Ishikawa (cell line): ENCODE results near the gene RPL38.

Experiments used
- CEBPB ChIP-seq: IDR thresholded peaks from 2 replicates; pipeline ENCODE4 v1.6.1; 2012
- CREB1 ChIP-seq: IDR thresholded peaks from 2 replicates; pipeline ENCODE4 v1.6.1; 2012; ENCODE audit warnings: low read depth
- EP300 ChIP-seq: IDR thresholded peaks from 2 replicates; pipeline ENCODE4 v1.6.1; 2012; ENCODE audit warnings: borderline replicate concordance
- NFIC ChIP-seq: IDR thresholded peaks from 2 replicates; pipeline ENCODE4 v1.6.1; 2012
- RAD21 ChIP-seq: IDR thresholded peaks from 2 replicates; pipeline ENCODE4 v1.6.1; 2012; ENCODE audit warnings: low read depth
- TAF1 ChIP-seq: IDR thresholded peaks from 2 replicates; pipeline ENCODE4 v1.6.1; 2012; ENCODE audit warnings: low read depth, mild to moderate bottlenecking
- TCF12 ChIP-seq: IDR thresholded peaks from 2 replicates; pipeline ENCODE4 v1.6.1; 2012; ENCODE audit warnings: low read depth
- TEAD4 ChIP-seq: IDR thresholded peaks from 2 replicates; pipeline ENCODE4 v1.6.1; 2012
- YY1 ChIP-seq: IDR thresholded peaks from 2 replicates; pipeline ENCODE4 v1.6.1; 2012; ENCODE audit warnings: low read depth
- ZBTB7A ChIP-seq: IDR thresholded peaks from 2 replicates; pipeline ENCODE4 v1.6.1; 2012; ENCODE audit warnings: low read depth
- TF ChIP-seq, protein P1 (sequence below): IDR thresholded peaks from 2 replicates; pipeline ENCODE4 v1.6.1; 2012; ENCODE audit warnings: low read depth, mild to moderate bottlenecking
- TF ChIP-seq, protein P2 (sequence below): IDR thresholded peaks from 2 replicates; pipeline ENCODE4 v1.6.1; 2012

DNA sequence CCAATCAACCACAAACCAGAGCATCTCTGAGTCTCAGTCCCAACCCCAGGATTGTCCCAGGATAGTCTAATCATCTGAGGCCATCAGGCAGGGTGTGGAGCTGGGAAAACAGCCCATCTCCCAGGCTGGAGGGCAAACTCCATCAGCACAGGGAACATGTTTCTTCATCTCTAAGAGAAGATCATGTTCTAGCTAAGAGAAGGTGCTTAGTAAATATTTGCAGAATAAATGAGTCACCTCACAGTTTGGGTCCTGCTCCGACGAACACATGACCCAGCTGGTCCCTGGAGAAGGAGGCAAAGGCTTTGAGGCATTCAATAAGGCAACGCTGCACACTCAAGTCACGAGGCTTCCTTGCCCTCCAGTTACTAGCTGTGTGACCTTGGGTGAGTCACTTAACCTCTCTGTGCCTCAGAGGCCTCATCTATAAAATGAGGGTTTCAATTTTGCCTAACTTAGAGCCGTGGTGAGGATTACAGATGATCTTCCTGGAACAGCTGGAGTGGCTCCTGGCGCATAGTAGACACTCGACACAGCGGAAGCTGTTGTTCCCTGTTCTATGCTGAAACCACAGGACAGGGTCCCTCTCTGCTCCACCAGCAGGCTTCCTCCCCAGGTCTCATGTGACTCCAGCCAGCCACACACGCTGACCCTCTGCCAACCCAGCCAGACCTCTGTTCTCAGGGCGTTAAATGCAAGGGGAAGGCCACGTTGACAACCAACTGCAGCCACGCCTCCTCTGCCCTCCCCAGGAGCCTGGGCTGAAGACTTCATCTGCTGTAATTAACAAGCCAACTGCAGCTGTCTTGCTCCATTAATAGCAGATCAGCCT lies 10.3 kb upstream of the RPL38 start:
- TF ChIP-seq EP300: no peak
- TF ChIP-seq ZBTB7A: no peak
- no peak for TF ChIP-seq YY1
- no peak for TF ChIP-seq NFIC
- no peak for TF ChIP-seq TEAD4
- TF ChIP-seq TAF1: no peak
- TF ChIP-seq RAD21: no peak
- TF ChIP-seq, protein P1, sequence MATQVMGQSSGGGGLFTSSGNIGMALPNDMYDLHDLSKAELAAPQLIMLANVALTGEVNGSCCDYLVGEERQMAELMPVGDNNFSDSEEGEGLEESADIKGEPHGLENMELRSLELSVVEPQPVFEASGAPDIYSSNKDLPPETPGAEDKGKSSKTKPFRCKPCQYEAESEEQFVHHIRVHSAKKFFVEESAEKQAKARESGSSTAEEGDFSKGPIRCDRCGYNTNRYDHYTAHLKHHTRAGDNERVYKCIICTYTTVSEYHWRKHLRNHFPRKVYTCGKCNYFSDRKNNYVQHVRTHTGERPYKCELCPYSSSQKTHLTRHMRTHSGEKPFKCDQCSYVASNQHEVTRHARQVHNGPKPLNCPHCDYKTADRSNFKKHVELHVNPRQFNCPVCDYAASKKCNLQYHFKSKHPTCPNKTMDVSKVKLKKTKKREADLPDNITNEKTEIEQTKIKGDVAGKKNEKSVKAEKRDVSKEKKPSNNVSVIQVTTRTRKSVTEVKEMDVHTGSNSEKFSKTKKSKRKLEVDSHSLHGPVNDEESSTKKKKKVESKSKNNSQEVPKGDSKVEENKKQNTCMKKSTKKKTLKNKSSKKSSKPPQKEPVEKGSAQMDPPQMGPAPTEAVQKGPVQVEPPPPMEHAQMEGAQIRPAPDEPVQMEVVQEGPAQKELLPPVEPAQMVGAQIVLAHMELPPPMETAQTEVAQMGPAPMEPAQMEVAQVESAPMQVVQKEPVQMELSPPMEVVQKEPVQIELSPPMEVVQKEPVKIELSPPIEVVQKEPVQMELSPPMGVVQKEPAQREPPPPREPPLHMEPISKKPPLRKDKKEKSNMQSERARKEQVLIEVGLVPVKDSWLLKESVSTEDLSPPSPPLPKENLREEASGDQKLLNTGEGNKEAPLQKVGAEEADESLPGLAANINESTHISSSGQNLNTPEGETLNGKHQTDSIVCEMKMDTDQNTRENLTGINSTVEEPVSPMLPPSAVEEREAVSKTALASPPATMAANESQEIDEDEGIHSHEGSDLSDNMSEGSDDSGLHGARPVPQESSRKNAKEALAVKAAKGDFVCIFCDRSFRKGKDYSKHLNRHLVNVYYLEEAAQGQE: no peak
- TF ChIP-seq, protein P2, sequence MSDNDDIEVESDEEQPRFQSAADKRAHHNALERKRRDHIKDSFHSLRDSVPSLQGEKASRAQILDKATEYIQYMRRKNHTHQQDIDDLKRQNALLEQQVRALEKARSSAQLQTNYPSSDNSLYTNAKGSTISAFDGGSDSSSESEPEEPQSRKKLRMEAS: no peak
- TF ChIP-seq CEBPB: no peak
- no peak for TF ChIP-seq TCF12
- no peak for TF ChIP-seq CREB1
